Mucosa of stomach (tissue), 1 donor: ENCODE measurements around the gene TTC3.
"Not testable (repeated sequence)": the region's sequence is repeated elsewhere in the genome, so short reads cannot be mapped to it uniquely, and the experiment has no call there.

Experiments used
- H3K27me3 ChIP-seq: one replicate; pipeline ENCODE4 v1.7.0; 2013; ENCODE audit warnings: mild to moderate bottlenecking, low read length; ENCODE audit not compliant: control insufficient read depth, insufficient read depth
- H3K36me3 ChIP-seq: one replicate; pipeline ENCODE4 v1.7.0; 2013; ENCODE audit warnings: low read length; ENCODE audit not compliant: control insufficient read depth, insufficient read depth
- H3K4me1 ChIP-seq: one replicate; pipeline ENCODE4 v1.7.0; 2013; ENCODE audit warnings: mild to moderate bottlenecking, low read length; ENCODE audit not compliant: control insufficient read depth, insufficient read depth
- H3K4me3 ChIP-seq: one replicate; pipeline ENCODE4 v1.7.0; 2013; ENCODE audit warnings: low read length
- H3K9ac ChIP-seq: one replicate; pipeline ENCODE4 v1.7.0; 2013; ENCODE audit warnings: mild to moderate bottlenecking, low read length, moderate library complexity
- H3K9me3 ChIP-seq: one replicate; pipeline ENCODE4 v1.7.0; 2013; ENCODE audit warnings: mild to moderate bottlenecking, low read length, moderate library complexity; ENCODE audit not compliant: control insufficient read depth
- donor health status: Pancreatic carcinoma.

TTC3 gene

GRCh38 chr21:37106998-37107397 is 33.9 kb downstream of the TTC3 start:
- H3K9me3 ChIP-seq, result no peaks in the 10 kb centered on the region
- H3K27me3 ChIP-seq, result no peaks in the 10 kb centered on the region
- no peak overlapping the region for H3K4me3 ChIP-seq
- H3K4me1 ChIP-seq, result no peaks in the 10 kb centered on the region
- no peak overlapping the region for H3K9ac ChIP-seq
- no peaks in the 10 kb centered on the region for H3K36me3 ChIP-seq

GRCh38 chr21:37111029-37111428 is 38.0 kb downstream of the TTC3 start:
- H3K4me3 ChIP-seq, H3K4me1 ChIP-seq, H3K9me3 ChIP-seq, H3K27me3 ChIP-seq, H3K9ac ChIP-seq, H3K36me3 ChIP-seq: not testable (repeated sequence)

- H3K36me3 ChIP-seq, H3K27me3 ChIP-seq, H3K4me3 ChIP-seq, H3K4me1 ChIP-seq, H3K9me3 ChIP-seq, H3K9ac ChIP-seq: not testable (repeated sequence)
Measured at GRCh38 chr21:37114301-37114700, 41.2 kb downstream of the TTC3 start.

GRCh38 chr21:37116459-37116858 is 43.4 kb downstream of the TTC3 start:
- H3K27me3 ChIP-seq, H3K9me3 ChIP-seq, H3K9ac ChIP-seq, H3K4me1 ChIP-seq, H3K4me3 ChIP-seq, H3K36me3 ChIP-seq: not testable (repeated sequence)

GRCh38 chr21:37117204-37117603 is 44.1 kb downstream of the TTC3 start:
- no peaks in the 10 kb centered on the region for H3K27me3 ChIP-seq
- H3K36me3 ChIP-seq, result no peaks in the 10 kb centered on the region
- no peak overlapping the region for H3K4me3 ChIP-seq
- no peak overlapping the region for H3K9ac ChIP-seq
- H3K9me3 ChIP-seq, result no peaks in the 10 kb centered on the region
- H3K4me1 ChIP-seq, result peaks cover 3% of the 10 kb centered on the region

GRCh38 chr21:37118187-37118826 is 45.3 kb downstream of the TTC3 start:
- Histone ChIP-seq H3K4me3 (no peak overlapping the region), H3K9me3 (no peaks in the 10 kb centered on the region), H3K36me3 (no peaks in the 10 kb centered on the region), H3K9ac (no peak overlapping the region), H3K4me1 (peaks cover 3% of the 10 kb centered on the region), H3K27me3 (no peaks in the 10 kb centered on the region)

- Histone ChIP-seq H3K36me3 (no peaks in the 10 kb centered on the region), H3K4me1 (peaks cover 3% of the 10 kb centered on the region), H3K27me3 (no peaks in the 10 kb centered on the region), H3K9me3 (no peaks in the 10 kb centered on the region), H3K9ac (no peak overlapping the region), H3K4me3 (no peak overlapping the region)
Measured at GRCh38 chr21:37119421-37120218, 46.6 kb downstream of the TTC3 start.

- no peaks in the 10 kb centered on the region for H3K36me3 ChIP-seq
- H3K4me1 ChIP-seq, result no peaks in the 10 kb centered on the region
- H3K4me3 ChIP-seq, result no peak overlapping the region
- no peaks in the 10 kb centered on the region for H3K27me3 ChIP-seq
- H3K9me3 ChIP-seq, result no peaks in the 10 kb centered on the region
- no peak overlapping the region for H3K9ac ChIP-seq
Measured at GRCh38 chr21:37128076-37128475, 55.0 kb downstream of the TTC3 start.

- Histone ChIP-seq H3K9ac (no peak overlapping the region), H3K4me3 (no peak overlapping the region), H3K9me3 (no peaks in the 10 kb centered on the region), H3K4me1 (no peaks in the 10 kb centered on the region), H3K27me3 (no peaks in the 10 kb centered on the region), H3K36me3 (no peaks in the 10 kb centered on the region)
Measured at GRCh38 chr21:37130971-37131370, 57.9 kb downstream of the TTC3 start.

GRCh38 chr21:37136261-37136660 is 63.2 kb downstream of the TTC3 start:
- no peaks in the 10 kb centered on the region for H3K27me3 ChIP-seq
- no peaks in the 10 kb centered on the region for H3K36me3 ChIP-seq
- no peak overlapping the region for H3K4me3 ChIP-seq
- H3K4me1 ChIP-seq, result no peaks in the 10 kb centered on the region
- H3K9ac ChIP-seq, result no peak overlapping the region
- no peaks in the 10 kb centered on the region for H3K9me3 ChIP-seq

- Histone ChIP-seq H3K4me3 (no peak overlapping the region), H3K9me3 (no peaks in the 10 kb centered on the region), H3K27me3 (no peaks in the 10 kb centered on the region), H3K4me1 (no peaks in the 10 kb centered on the region), H3K9ac (no peak overlapping the region), H3K36me3 (no peaks in the 10 kb centered on the region)
Measured at GRCh38 chr21:37136744-37137143, 63.7 kb downstream of the TTC3 start.

GRCh38 chr21:37139154-37139553 is 66.1 kb downstream of the TTC3 start:
- no peaks in the 10 kb centered on the region for H3K9me3 ChIP-seq
- H3K9ac ChIP-seq, result no peak overlapping the region
- no peak overlapping the region for H3K4me3 ChIP-seq
- no peaks in the 10 kb centered on the region for H3K27me3 ChIP-seq
- no peaks in the 10 kb centered on the region for H3K4me1 ChIP-seq
- H3K36me3 ChIP-seq, result no peaks in the 10 kb centered on the region
